Osteocyte (in vitro differentiated cells): ENCODE results near the gene PHACTR1. TPM values are rescaled to one million over a fixed set of nuclear protein-coding genes. Genes with fewer than 3 reads are reported as not detected.

Experiments used
- DNase-seq: peaks from one replicate; pipeline ENCODE4 v3.0.0; 2021; ENCODE audit warnings: mixed read lengths; ENCODE audit not compliant: unreplicated experiment; ENCODE audit errors: extremely low spot score
- H3K27ac Mint-ChIP-seq: one replicate; pipeline ENCODE4 v1.8.0; 2021; ENCODE audit warnings: mild to moderate bottlenecking, mixed read lengths; ENCODE audit not compliant: unreplicated experiment
- H3K27me3 Mint-ChIP-seq: one replicate; pipeline ENCODE4 v1.8.0; 2021; ENCODE audit warnings: mixed read lengths; ENCODE audit not compliant: unreplicated experiment
- H3K36me3 Mint-ChIP-seq: one replicate; pipeline ENCODE4 v1.8.0; 2021; ENCODE audit warnings: mixed read lengths; ENCODE audit not compliant: unreplicated experiment
- H3K4me1 Mint-ChIP-seq: one replicate; pipeline ENCODE4 v1.8.0; 2021; ENCODE audit warnings: mixed read lengths; ENCODE audit not compliant: unreplicated experiment
- H3K4me3 Mint-ChIP-seq: one replicate; pipeline ENCODE4 v1.8.0; 2021; ENCODE audit warnings: mild to moderate bottlenecking, moderate library complexity, mixed read lengths; ENCODE audit not compliant: unreplicated experiment
- H3K9me3 Mint-ChIP-seq: one replicate; pipeline ENCODE4 v1.8.0; 2021; ENCODE audit warnings: mixed read lengths; ENCODE audit not compliant: unreplicated experiment
- total RNA-seq: library from RNA; stranded (reverse); gene quantifications from 2 replicates; pipeline ENCODE4 v1.2.1, GENCODE V29; 2021
- TF ChIP-seq, protein P1 (sequence below): fragments of 200-600 bp; sonication (generic); IDR thresholded peaks from 2 replicates; pipeline ENCODE4 v1.5.0; 2021; ENCODE audit warnings: antibody characterized with exemption, mild to moderate bottlenecking, moderate library complexity

Gene PHACTR1
- total RNA-seq, 1 donor from 2014 or later, result 1.0 TPM

- Mint-ChIP-seq H3K9me3 (no peaks in the 10 kb centered on the region), H3K36me3 (no peaks in the 10 kb centered on the region), H3K4me1 (no peaks in the 10 kb centered on the region)
Observed at GRCh38 chr6:13035606-13036005, 319.0 kb downstream of the PHACTR1 start.

GRCh38 chr6:13038315-13038714 is 321.7 kb downstream of the PHACTR1 start:
- TF ChIP-seq, protein P1, sequence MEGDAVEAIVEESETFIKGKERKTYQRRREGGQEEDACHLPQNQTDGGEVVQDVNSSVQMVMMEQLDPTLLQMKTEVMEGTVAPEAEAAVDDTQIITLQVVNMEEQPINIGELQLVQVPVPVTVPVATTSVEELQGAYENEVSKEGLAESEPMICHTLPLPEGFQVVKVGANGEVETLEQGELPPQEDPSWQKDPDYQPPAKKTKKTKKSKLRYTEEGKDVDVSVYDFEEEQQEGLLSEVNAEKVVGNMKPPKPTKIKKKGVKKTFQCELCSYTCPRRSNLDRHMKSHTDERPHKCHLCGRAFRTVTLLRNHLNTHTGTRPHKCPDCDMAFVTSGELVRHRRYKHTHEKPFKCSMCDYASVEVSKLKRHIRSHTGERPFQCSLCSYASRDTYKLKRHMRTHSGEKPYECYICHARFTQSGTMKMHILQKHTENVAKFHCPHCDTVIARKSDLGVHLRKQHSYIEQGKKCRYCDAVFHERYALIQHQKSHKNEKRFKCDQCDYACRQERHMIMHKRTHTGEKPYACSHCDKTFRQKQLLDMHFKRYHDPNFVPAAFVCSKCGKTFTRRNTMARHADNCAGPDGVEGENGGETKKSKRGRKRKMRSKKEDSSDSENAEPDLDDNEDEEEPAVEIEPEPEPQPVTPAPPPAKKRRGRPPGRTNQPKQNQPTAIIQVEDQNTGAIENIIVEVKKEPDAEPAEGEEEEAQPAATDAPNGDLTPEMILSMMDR, result no peak
- H3K36me3 Mint-ChIP-seq, result no peaks in the 10 kb centered on the region
- H3K4me1 Mint-ChIP-seq, result no peaks in the 10 kb centered on the region
- H3K4me3 Mint-ChIP-seq, result no peak overlapping the region
- peaks cover 2% of the 10 kb centered on the region for H3K27me3 Mint-ChIP-seq
- no peak for DNase-seq
- no peaks in the 10 kb centered on the region for H3K9me3 Mint-ChIP-seq
- H3K27ac Mint-ChIP-seq, result no peak overlapping the region

More at GRCh38 chr6:13035606-13036005, 319.0 kb downstream of the PHACTR1 start:
- no peak overlapping the region for H3K4me3 Mint-ChIP-seq
- no peak overlapping the region for H3K27ac Mint-ChIP-seq
- TF ChIP-seq, protein P1, result no peak
- no peaks in the 10 kb centered on the region for H3K27me3 Mint-ChIP-seq
- no peak for DNase-seq

DNA sequence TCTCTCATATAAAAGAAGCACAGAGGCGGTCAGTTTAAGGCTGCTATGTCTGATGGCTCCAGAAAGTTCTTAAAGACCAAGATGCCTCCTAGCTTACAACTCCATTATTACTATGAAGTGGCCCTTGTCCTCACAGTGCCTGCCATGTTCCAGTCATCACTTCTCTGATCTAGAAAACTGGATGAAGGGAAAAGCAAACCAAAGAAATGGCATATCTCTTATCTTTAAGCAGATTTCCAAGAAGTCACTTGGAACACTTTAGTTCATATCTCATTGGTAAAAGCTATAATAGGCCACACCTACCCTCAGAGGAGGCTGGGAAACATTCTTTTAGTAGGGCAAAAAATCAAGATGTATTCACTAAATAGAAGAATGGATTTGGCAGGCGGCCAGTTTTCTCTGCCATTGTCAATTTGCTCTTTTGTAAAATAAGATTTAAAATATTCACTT is 322.2 kb downstream of the PHACTR1 start:
- H3K9me3 Mint-ChIP-seq, result no peaks in the 10 kb centered on the region
- no peaks in the 10 kb centered on the region for H3K36me3 Mint-ChIP-seq

DNA sequence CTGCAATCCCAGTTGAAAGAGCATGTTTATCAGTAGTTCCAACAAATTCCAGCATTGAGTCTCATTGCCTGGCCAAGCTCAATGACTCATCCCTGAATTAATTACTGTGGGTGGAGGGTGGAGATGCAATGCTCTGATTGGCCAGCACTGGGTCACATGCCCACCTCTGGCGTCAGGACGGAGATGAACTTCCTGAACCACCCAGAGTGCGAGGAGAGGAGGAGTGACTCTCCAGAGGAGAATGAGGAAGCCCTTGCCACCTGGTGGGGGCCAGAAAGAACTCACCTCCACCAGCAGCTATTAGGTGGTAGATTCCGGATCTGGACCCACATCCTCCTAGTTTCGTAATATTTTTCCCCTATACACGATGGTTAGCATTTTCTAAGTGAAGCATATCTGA is 327.8 kb downstream of the PHACTR1 start:
- no peak overlapping the region for H3K27ac Mint-ChIP-seq
- no peaks in the 10 kb centered on the region for H3K36me3 Mint-ChIP-seq
- no peaks in the 10 kb centered on the region for H3K4me1 Mint-ChIP-seq
- H3K4me3 Mint-ChIP-seq, result no peak overlapping the region
- TF ChIP-seq, protein P1, result no peak
- peaks cover 2% of the 10 kb centered on the region for H3K27me3 Mint-ChIP-seq
- DNase-seq, result no peak
- H3K9me3 Mint-ChIP-seq, result no peaks in the 10 kb centered on the region

More for the DNA sequence above, 322.2 kb downstream of the PHACTR1 start:
- H3K4me1 Mint-ChIP-seq, result no peaks in the 10 kb centered on the region
- peaks cover 2% of the 10 kb centered on the region for H3K27me3 Mint-ChIP-seq
- DNase-seq, result no peak
- no peak overlapping the region for H3K27ac Mint-ChIP-seq
- TF ChIP-seq, protein P1, result no peak
- H3K4me3 Mint-ChIP-seq, result no peak overlapping the region

DNA sequence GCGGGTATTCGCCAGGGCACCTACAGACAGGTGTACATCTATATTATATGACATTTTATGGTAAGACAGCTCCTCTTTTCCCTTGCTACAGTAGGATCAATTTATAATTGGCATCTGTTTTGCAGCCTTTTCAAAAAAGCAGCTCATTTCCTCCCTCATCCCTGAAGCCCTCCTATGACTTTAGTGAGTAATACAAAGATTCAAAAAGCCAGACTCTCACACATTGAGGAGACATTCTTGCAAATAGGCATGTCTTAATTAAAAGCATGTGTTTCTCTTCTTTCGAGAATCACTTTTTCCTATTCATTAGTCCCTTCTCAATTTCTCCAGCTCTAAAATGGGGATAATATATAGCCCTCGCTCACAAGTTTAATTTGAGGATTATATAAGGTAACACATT is 328.3 kb downstream of the PHACTR1 start:
- Mint-ChIP-seq H3K4me3 (no peak overlapping the region), H3K27me3 (peaks cover 2% of the 10 kb centered on the region), H3K9me3 (no peaks in the 10 kb centered on the region), H3K27ac (no peak overlapping the region), H3K4me1 (no peaks in the 10 kb centered on the region), H3K36me3 (no peaks in the 10 kb centered on the region)
- TF ChIP-seq, protein P1, result no peak
- DNase-seq, result no peak
